ENCODE results near the gene CNGA3. TPM values are rescaled to one million over a fixed set of nuclear protein-coding genes. Genes with fewer than 3 reads are reported as not detected.
"Not testable (repeated sequence)": the region's sequence is repeated elsewhere in the genome, so short reads cannot be mapped to it uniquely, and the experiment has no call there.

CNGA3 gene
- total RNA-seq, 1 donor from 2014 or later = 3.7 TPM

DNA sequence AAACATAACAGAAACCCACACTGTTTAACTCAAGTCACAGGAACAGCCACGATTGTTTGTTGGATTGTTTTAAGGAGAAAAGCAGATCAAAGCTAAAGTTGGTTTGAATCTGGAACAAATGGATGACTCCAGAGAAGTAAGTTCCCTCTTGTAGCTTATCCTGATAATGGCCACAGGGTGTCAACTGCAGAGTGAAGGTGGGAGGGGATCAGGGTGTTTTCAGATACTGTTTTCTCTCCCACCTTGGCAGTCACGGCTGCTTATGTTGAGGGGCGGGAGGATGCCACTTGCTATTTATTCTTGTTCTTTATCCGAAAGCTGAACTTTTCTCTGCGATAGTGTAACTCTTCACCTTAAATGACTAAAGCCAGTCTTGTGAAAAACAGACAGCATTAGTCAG is 61.9 kb downstream of the CNGA3 start:
- DNase-seq (ENCODE audit: extremely low spot score, unreplicated experiment) = no peak
- no peak overlapping the region for H3K27ac Mint-ChIP-seq
- TF ChIP-seq, protein P1, sequence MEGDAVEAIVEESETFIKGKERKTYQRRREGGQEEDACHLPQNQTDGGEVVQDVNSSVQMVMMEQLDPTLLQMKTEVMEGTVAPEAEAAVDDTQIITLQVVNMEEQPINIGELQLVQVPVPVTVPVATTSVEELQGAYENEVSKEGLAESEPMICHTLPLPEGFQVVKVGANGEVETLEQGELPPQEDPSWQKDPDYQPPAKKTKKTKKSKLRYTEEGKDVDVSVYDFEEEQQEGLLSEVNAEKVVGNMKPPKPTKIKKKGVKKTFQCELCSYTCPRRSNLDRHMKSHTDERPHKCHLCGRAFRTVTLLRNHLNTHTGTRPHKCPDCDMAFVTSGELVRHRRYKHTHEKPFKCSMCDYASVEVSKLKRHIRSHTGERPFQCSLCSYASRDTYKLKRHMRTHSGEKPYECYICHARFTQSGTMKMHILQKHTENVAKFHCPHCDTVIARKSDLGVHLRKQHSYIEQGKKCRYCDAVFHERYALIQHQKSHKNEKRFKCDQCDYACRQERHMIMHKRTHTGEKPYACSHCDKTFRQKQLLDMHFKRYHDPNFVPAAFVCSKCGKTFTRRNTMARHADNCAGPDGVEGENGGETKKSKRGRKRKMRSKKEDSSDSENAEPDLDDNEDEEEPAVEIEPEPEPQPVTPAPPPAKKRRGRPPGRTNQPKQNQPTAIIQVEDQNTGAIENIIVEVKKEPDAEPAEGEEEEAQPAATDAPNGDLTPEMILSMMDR (conservative IDR thresholded peaks at IDR 0.05) = no peak
- H3K4me3 Mint-ChIP-seq = no peak overlapping the region
- no peaks in the 10 kb centered on the region for H3K9me3 Mint-ChIP-seq
- H3K27me3 Mint-ChIP-seq = no peaks in the 10 kb centered on the region
- no peaks in the 10 kb centered on the region for H3K4me1 Mint-ChIP-seq (ENCODE audit: unreplicated experiment)
- no peaks in the 10 kb centered on the region for H3K36me3 Mint-ChIP-seq

DNA sequence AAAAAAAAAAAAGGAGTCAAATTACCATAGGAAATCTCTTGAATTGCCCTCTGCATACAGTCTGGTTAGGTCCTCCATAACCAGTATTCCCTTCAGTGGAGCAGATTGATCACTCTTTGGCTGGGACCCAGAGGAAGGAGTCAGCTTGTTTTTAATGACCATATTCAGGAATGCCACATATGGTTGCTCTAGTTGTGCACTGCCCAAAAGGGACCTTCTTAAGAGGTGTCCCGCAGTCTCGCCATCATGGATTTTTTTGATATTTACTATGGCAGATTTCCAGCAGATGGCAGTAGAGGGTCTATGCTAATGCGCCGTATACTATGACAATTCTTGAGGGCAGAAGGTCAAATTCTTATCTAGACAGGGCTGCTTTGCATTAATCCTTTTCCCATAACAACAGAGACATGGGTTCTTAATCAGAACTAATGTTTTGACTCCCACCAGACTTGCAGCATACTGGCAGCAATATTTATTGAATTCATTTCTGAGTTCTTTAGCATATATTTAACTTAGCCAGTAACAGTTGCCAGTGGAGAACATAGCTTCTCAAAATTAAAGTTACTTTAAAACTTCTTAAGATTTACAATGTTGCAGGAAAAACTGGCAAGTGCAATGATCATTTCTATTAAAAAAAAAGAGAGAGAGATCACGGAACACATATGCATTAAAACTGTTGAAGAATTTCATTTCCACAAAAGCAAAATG is 66.6 kb downstream of the CNGA3 start:
- Mint-ChIP-seq H3K4me1 (ENCODE audit: unreplicated experiment) (no peaks in the 10 kb centered on the region), H3K27me3 (no peaks in the 10 kb centered on the region), H3K27ac (no peak overlapping the region), H3K4me3 (no peak overlapping the region), H3K9me3 (peaks cover 4% of the 10 kb centered on the region), H3K36me3 (no peaks in the 10 kb centered on the region)
- DNase-seq (ENCODE audit: extremely low spot score, unreplicated experiment) = no peak
- TF ChIP-seq, protein P1 (conservative IDR thresholded peaks at IDR 0.05) = peak; percentile 86

DNA sequence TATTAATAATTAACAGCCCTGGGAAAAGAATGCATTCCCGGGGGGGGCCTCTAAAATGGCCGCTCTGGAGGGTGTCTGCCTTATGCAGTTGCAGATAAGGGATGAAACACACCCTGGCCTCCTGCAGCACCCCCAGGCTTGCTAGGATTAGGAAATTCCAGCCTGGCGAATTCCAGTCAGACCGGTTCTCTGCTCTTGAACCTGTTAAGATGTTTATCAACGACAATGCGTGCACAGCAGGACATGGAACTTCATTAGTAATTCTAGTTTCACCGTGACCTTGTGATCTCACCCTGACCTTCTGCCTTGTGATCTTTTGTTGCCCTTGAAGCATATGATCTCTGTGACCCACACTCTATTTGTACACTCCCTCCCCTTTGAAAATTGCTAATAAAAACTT is 68.0 kb downstream of the CNGA3 start:
- H3K4me1 Mint-ChIP-seq (ENCODE audit: unreplicated experiment); H3K9me3 Mint-ChIP-seq; H3K4me3 Mint-ChIP-seq; DNase-seq (ENCODE audit: extremely low spot score, unreplicated experiment); H3K27me3 Mint-ChIP-seq; H3K36me3 Mint-ChIP-seq; H3K27ac Mint-ChIP-seq: not testable (repeated sequence)

DNA sequence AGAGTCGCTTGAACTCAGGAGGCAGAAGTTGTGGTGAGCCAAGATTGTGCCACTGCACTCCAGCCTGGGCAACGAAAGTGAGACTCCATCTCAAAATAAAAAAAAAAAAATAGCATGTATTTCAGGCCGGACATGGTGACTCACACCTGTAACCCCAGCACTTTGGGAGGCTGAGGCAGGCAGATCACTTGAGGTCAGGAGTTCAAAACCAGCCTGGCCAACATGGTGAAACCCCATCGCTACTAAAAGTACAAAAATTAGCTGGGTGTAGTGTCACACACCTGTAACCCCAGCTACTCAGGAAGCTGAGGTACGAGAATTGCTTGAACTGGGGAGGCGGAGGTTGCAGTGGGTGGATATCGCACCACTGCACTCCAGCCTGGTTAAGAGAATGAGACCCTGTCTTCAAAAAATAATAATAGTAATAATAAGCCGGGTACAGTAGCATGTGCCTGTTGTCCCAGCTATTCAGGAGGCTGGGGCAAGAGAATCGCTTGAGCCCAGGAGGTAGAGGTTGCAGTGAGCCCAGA is 69.5 kb downstream of the CNGA3 start:
- not testable (repeated sequence) for H3K36me3 Mint-ChIP-seq; H3K4me3 Mint-ChIP-seq; H3K27me3 Mint-ChIP-seq; H3K9me3 Mint-ChIP-seq; H3K4me1 Mint-ChIP-seq (ENCODE audit: unreplicated experiment); DNase-seq (ENCODE audit: extremely low spot score, unreplicated experiment); H3K27ac Mint-ChIP-seq

DNA sequence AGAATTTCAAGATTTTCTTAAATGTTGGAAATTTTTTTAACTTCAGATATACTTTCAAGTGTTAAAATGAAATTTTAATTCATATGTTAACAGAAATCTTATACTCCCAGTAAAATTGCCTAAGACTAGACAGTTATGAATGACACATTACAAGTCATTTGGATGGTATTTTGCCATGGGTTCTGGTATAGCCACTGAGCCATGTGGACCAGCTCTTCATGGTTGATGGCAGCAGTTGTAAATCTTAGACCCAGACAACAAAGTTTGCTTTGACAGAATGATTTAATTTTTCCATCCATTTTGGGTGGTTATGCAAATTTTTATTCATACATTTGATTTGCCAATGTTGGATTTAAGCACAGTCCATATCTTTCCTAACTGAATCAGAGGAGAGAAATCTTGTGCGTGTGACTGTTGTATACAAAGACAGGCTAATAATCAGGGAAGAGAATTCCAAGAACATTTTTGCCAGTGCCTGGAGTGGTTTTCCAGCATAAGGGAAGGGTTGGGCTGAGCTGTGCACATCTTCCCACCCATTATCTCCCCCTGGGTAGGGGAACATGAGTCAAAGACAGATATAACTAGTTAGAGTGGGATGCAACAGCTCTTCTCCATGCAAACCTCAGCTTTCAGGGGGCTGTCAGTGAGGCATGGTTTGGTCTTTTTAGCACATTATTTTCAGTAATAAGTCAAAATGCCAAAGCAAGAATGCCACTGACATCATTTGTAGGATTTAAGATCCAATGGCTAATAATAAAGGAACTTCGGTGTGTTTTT is 70.3 kb downstream of the CNGA3 start:
- TF ChIP-seq, protein P1 (conservative IDR thresholded peaks at IDR 0.05) = no peak
- H3K4me3 Mint-ChIP-seq = no peak overlapping the region
- H3K9me3 Mint-ChIP-seq = peaks cover 9% of the 10 kb centered on the region
- H3K27ac Mint-ChIP-seq = no peak overlapping the region
- peaks cover 2% of the 10 kb centered on the region for H3K27me3 Mint-ChIP-seq
- DNase-seq (ENCODE audit: extremely low spot score, unreplicated experiment) = no peak
- H3K4me1 Mint-ChIP-seq (ENCODE audit: unreplicated experiment) = no peaks in the 10 kb centered on the region
- H3K36me3 Mint-ChIP-seq = no peaks in the 10 kb centered on the region

DNA sequence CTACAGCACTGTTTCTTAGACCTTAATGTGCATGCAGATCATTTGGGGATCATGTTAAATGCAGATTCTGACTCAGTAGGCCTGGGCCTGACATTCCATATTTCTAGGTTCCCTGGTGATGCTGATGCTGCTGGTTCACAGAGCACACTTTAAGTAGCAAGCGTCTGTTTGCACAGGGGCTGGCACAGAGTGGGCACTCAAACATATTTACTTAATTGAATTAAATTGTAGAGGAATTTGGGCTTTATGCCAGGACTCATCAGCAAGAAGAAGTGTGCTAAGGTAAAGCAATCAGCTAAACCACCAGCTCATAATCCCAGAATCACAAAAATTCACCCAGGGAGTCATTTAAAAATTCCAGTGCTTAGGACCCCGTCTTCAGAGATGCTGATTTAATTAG is 73.3 kb downstream of the CNGA3 start:
- Mint-ChIP-seq H3K27me3 (peaks cover 7% of the 10 kb centered on the region), H3K4me3 (no peak overlapping the region), H3K9me3 (peaks cover 18% of the 10 kb centered on the region), H3K27ac (no peak overlapping the region), H3K36me3 (no peaks in the 10 kb centered on the region), H3K4me1 (ENCODE audit: unreplicated experiment) (no peaks in the 10 kb centered on the region)
- no peak for DNase-seq (ENCODE audit: extremely low spot score, unreplicated experiment)
- TF ChIP-seq, protein P1 (conservative IDR thresholded peaks at IDR 0.05) = no peak
